Gastroesophageal sphincter (tissue), 4 donors: Measurements from ENCODE around the gene RBM43. TPM values are rescaled to one million over a fixed set of nuclear protein-coding genes. Genes with fewer than 3 reads are reported as not detected.
A peak's percentile ranks its signal among the peaks of the same experiment; 100 is the strongest.
"Not testable (repeated sequence)": the region's sequence is repeated elsewhere in the genome, so short reads cannot be mapped to it uniquely, and the experiment has no call there.

Experiments
- ATAC-seq: fragments of 150-250 bp; one replicate; pipeline ENCODE4 v1.9.1; 2016; ENCODE audit warnings: mild to moderate bottlenecking, moderate library complexity
- H3K27ac ChIP-seq, 4 donors: fragments of 200-600 bp; sonication (generic) in 3 of 4; 1 replicate in 3 of 4; 2 replicates in 1 of 4; pipeline ENCODE4 v1.5.1; 2016 to 2019
- H3K27me3 ChIP-seq: fragments of 200-600 bp; sonication (generic); one replicate; pipeline ENCODE4 v1.5.1; 2019
- H3K36me3 ChIP-seq, 2 donors: fragments of 200-600 bp; sonication (generic); one replicate each; pipeline ENCODE4 v1.5.1; 2019; ENCODE audit warnings: control low read depth in 1 of 2
- H3K4me1 ChIP-seq, 3 donors: fragments of 200-600 bp; sonication (generic); 1 replicate in 2 of 3; 2 replicates in 1 of 3; pipeline ENCODE4 v1.5.1; 2016 to 2019; ENCODE audit warnings: control low read depth in 2 of 3
- H3K4me3 ChIP-seq, 2 donors: fragments of 200-600 bp; sonication (generic); one replicate each; pipeline ENCODE4 v1.5.1; 2019; ENCODE audit warnings: mild to moderate bottlenecking in 1 of 2, moderate library complexity in 1 of 2
- H3K9me3 ChIP-seq, 3 donors: fragments of 200-600 bp; sonication (generic); one replicate each; pipeline ENCODE4 v1.5.1; 2017 to 2019; ENCODE audit warnings: control low read depth in 2 of 3
- CTCF ChIP-seq, 4 experiments: fragments of 200-600 bp in 2 of 4; fragments of 450-650 bp in 2 of 4; sonication (generic) in 1 of 4; IDR thresholded peaks; one replicate each; pipeline ENCODE4 v1.5.1; 2017 to 2019; ENCODE audit warnings: antibody characterized with exemption in 4 of 4, mild to moderate bottlenecking in 2 of 4, moderate library complexity in 2 of 4
- EP300 ChIP-seq: sonication (generic); formaldehyde crosslinking; IDR thresholded peaks from one replicate; pipeline ENCODE4 v1.6.1; 2017; ENCODE audit warnings: antibody characterized with exemption, mild to moderate bottlenecking
- POLR2A ChIP-seq, 2 donors: fragments of 450-650 bp; IDR thresholded peaks; one replicate each; pipeline ENCODE4 v1.6.1; 2017; ENCODE audit warnings: antibody characterized with exemption in 2 of 2, mild to moderate bottlenecking in 2 of 2, moderate library complexity in 1 of 2
- POLR2AphosphoS5 ChIP-seq: sonication (generic); formaldehyde crosslinking; IDR thresholded peaks from one replicate; pipeline ENCODE4 v1.6.1; 2017; ENCODE audit warnings: antibody characterized with exemption
- WGBS, 2 donors: methylation state at CpG; one replicate each; pipeline ENCODE4 v1.1.5; 2018; ENCODE audit warnings: low coverage in 1 of 2; 5-methylcytosine and 5-hydroxymethylcytosine counted together
- total RNA-seq, 4 donors: library from RNA; depleted of rRNA; stranded (reverse); fragments of >200 nt; gene quantifications; one replicate each; pipeline ENCODE4 v1.1.0, GENCODE V29; 2016

Gene RBM43
- total RNA-seq, 4 donors from 2014 or later, result 4.3 to 9.5 (median 4.9) TPM

- H3K4me1 ChIP-seq, result no peaks in the 10 kb centered on the region
- H3K4me3 ChIP-seq, result no peak overlapping the region
- ATAC-seq, result no peak
- no peaks in the 10 kb centered on the region for H3K36me3 ChIP-seq
- 86% methylated on average over 1 of the region's 1 CpG; no CpG with 5 or more reads in 1 of the 2 donors for WGBS, 2 donors
- H3K27ac ChIP-seq, result no peak overlapping the region
- no peaks in the 10 kb centered on the region for H3K9me3 ChIP-seq
- TF ChIP-seq EP300, result no peak
- TF ChIP-seq POLR2A (IDR thresholded peaks at IDR 0.05), result no peak
- TF ChIP-seq CTCF (IDR thresholded peaks at IDR 0.05), result no peak
- no peak for TF ChIP-seq POLR2AphosphoS5
- no peaks in the 10 kb centered on the region for H3K27me3 ChIP-seq
Measured at GRCh38 chr2:151240433-151240832, 21.2 kb downstream of the RBM43 start.

GRCh38 chr2:151239624-151240023 is 22.0 kb downstream of the RBM43 start:
- Histone ChIP-seq H3K4me3 (no peak overlapping the region), H3K27me3 (no peaks in the 10 kb centered on the region), H3K27ac (no peak overlapping the region), H3K4me1 (no peaks in the 10 kb centered on the region), H3K36me3 (no peaks in the 10 kb centered on the region), H3K9me3 (no peaks in the 10 kb centered on the region)
- no peak for ATAC-seq
- 79 to 87% methylated on average over 7 to 8 of the region's 9 CpGs for WGBS, 2 donors
- TF ChIP-seq POLR2AphosphoS5, result no peak
- TF ChIP-seq CTCF (IDR thresholded peaks at IDR 0.05), result no peak
- no peak for TF ChIP-seq POLR2A (IDR thresholded peaks at IDR 0.05)
- TF ChIP-seq EP300, result no peak

GRCh38 chr2:151238527-151239487 is 22.9 kb downstream of the RBM43 start:
- Histone ChIP-seq H3K4me1 (no peaks in the 10 kb centered on the region), H3K36me3 (no peaks in the 10 kb centered on the region), H3K27ac (no peak overlapping the region), H3K27me3 (no peaks in the 10 kb centered on the region), H3K9me3 (no peaks in the 10 kb centered on the region), H3K4me3 (no peak overlapping the region)
- TF ChIP-seq POLR2A (IDR thresholded peaks at IDR 0.05), result no peak
- no peak for TF ChIP-seq EP300
- TF ChIP-seq CTCF (IDR thresholded peaks at IDR 0.05), result peak; percentile 72 to 88 (median 86)
- no peak for TF ChIP-seq POLR2AphosphoS5
- 8 to 13% methylated on average over 6 of the region's 6 CpGs for WGBS, 2 donors
- ATAC-seq, result peak; percentile 83

- H3K4me1 ChIP-seq, result no peaks in the 10 kb centered on the region
- 68 to 80% methylated on average over 3 to 4 of the region's 4 CpGs for WGBS, 2 donors
- no peak for ATAC-seq
Measured at GRCh38 chr2:151237422-151238025, 24.1 kb downstream of the RBM43 start.

GRCh38 chr2:151233760-151234159 is 27.9 kb downstream of the RBM43 start:
- not testable (repeated sequence) for H3K36me3 ChIP-seq, H3K27ac ChIP-seq, ATAC-seq, H3K9me3 ChIP-seq, H3K4me1 ChIP-seq, H3K27me3 ChIP-seq, H3K4me3 ChIP-seq
- 95 to 96% methylated on average over 3 of the region's 3 CpGs for WGBS, 2 donors

More at GRCh38 chr2:151237422-151238025, 24.1 kb downstream of the RBM43 start:
- Histone ChIP-seq H3K36me3 (no peaks in the 10 kb centered on the region), H3K4me3 (no peak overlapping the region), H3K27ac (no peak overlapping the region), H3K27me3 (no peaks in the 10 kb centered on the region), H3K9me3 (no peaks in the 10 kb centered on the region)
- TF ChIP-seq POLR2AphosphoS5, result no peak
- TF ChIP-seq POLR2A (IDR thresholded peaks at IDR 0.05), result no peak
- no peak for TF ChIP-seq EP300
- TF ChIP-seq CTCF (IDR thresholded peaks at IDR 0.05), result no peak

GRCh38 chr2:151233288-151233687 is 28.4 kb downstream of the RBM43 start:
- H3K4me1 ChIP-seq, H3K27ac ChIP-seq, H3K4me3 ChIP-seq, H3K9me3 ChIP-seq, H3K36me3 ChIP-seq, H3K27me3 ChIP-seq, ATAC-seq: not testable (repeated sequence)
- WGBS, 2 donors, result 92 to 93% methylated on average over 2 of the region's 2 CpGs
